Fibroblast of gingiva (primary cell): ENCODE results near the gene ARPC2.
A peak's percentile ranks its signal among the peaks of the same experiment; 100 is the strongest.
"Not testable (repeated sequence)": the region's sequence is repeated elsewhere in the genome, so short reads cannot be mapped to it uniquely, and the experiment has no call there.

ENCODE experiments used
- DNase-seq: peaks from one replicate; pipeline ENCODE4 v3.0.0-alpha.2; 2011; ENCODE audit warnings: low read depth

The ARPC2 gene

DNA sequence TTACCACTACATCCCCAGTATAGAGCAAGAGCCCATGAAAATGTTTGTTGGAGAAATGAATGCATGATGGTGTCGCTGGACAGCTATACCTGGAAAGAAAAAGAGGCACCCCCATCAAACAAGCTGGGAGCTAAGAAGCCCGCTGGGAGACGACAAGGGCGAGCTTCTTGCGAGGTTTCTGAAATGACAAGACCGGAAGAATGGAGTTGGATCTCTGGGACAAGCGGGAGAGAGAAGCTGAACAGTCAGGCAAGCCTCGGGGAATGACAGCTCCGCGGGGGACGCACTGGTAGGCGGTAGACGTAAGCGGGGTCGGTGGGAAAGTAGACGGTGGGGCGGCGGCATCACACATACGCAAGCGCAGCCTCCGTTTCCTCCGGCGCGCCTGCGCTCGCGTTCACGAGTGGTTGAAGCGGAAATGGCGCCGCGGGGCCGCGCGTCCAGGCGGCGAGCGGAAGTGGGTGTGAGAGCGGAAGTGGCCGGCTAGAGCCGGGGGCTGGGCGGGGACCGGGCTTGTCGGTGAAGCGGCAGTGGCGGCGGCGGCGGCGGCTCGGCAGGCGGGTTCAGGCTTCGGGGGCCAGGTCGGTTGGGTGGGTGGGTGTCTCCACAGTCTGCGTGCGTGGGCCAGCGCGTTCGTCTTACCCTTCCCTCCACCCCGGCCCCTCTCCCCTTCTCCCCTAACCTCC, at the start of gene ARPC2:
Gene ARPC2, plus strand, starts transcription at position 516 of the 686 bp plus-strand sequence. CDS start 282 bp downstream, outside the sequence.
- peak; percentile 92 for DNase-seq

DNA sequence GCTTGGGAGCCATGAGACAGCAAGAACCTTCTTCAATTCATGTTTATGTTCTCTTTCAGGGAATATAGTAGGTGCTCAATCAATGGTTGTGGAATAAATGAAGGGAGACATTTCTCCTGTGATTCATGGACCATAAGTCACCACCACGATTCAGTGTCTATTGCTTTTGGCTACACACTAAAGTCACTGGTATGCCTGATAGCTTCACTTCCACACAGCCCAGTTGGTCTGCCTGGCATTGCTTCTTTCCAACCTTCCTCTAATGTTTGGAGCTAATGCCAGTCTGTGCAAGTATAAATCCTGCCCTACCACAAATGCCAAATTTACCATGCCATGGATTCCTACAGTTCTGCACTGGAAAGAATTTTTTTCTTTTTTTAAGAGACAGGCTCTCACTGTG, 49.0 kb upstream of the ARPC2 start:
- no peak for DNase-seq

DNA sequence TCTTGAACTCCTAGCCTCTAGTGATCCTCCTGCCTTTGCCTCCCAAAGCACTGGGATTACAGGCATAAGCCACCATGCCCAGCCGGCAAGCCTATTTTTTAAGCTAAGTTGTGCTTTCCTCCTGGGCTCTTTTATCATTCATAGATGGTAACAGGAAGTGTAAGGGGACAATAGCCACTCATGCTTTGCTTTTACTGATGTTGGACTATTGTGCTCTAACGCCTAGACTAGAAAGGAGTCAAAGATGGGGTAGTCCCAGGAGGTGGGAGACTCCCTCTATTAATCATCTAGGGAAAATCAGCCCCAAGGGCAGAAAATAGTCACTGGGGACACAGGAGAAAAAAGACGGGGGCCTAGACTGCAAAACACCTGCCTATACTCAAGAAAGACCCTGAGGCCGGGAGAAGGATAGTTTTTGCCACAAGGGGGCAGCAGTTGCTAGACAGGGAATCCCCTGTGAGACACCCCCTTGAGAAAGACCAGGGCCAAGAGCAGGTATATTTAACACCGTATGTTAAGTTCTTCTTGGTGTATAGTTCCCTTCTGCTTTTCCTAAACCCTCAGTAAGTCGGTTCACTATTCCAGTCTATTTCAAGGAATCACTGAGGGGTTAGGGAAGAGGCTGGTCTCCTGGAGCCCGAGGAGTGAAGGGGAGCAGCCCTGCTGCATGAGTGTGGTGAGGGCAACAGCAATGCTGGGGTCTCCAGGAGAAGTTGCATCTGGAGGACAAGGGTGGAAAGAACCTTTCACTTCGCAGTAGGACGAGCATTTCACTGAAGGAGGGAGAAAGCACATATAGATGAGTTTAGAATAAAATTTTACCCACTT, 48.1 kb upstream of the ARPC2 start:
- DNase-seq, result no peak

DNA sequence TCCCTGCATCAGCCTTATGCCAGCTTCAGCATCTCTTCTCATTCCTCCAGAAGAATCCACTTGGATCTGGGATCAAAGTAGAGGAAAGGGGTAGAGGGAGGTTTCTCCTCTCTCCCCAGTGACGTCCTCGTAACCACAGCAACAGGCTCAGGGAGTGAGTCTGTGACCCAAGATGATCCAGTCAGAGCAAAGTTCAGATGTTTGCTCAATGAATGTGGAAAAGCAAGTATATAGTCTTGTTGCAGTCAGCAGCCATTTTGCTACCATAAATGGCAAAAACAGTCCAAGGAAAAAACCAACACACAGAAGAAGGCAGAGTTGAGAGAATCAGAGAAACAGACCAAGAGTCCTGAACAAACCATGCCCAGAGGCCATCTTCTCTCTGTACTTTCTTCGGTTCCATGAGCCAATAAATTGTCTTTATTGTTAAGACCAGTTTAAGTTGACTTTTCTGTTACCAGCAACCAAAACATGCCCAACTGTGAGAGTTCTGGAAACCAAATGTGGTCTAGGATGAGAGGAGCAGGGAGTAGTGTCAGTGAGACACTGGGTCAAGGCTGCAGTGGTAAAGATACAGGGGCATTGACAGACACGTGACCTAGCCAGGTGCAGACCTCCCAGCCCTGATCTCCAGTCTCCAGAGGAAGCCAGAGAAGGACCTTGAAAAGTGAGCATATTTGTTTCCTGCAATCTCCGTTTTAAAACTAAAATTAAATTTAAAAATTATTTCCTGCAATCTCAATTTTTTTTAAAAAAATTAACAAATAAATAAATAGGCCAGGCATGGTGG, 47.0 kb upstream of the ARPC2 start:
- DNase-seq, result no peak

DNA sequence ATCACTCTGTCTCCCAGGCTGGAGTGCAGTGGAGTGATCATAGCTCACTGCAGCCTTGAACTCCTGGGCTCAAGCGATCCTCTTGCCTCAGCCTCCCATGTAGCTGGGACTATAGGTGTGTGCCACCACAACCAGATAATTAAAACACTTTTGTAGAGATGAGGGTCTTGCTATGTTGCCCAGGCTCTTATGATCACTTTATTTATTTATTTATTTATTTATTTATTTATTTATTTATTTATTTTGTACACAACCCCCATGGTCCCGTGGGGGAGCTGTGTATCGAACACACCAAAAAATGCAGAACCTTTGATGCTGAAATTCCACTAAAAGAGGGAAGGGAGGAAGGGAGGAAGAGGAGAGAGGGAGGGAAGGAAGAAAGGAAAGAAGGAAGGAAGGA, 45.2 kb upstream of the ARPC2 start:
- DNase-seq, result not testable (repeated sequence)

DNA sequence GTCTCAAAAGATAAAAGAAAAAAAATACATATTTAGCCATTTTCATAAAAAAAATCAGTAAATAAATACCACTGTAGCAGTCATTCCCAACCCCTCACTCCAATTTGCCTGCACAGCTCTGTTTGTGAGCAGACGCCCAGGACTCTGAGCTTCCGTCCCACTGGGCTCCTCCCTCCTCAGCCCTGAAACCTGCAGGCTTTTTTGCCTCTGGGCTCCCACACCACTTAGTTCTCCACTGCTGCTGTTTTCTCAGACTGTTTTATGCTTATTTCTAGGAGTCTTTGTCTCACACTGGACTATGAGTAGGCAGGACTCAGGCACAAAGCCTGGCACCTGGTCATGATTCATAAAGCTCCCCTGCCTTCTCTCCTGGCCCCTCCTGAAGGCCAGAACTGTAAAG, 44.1 kb upstream of the ARPC2 start:
- no peak for DNase-seq

DNA sequence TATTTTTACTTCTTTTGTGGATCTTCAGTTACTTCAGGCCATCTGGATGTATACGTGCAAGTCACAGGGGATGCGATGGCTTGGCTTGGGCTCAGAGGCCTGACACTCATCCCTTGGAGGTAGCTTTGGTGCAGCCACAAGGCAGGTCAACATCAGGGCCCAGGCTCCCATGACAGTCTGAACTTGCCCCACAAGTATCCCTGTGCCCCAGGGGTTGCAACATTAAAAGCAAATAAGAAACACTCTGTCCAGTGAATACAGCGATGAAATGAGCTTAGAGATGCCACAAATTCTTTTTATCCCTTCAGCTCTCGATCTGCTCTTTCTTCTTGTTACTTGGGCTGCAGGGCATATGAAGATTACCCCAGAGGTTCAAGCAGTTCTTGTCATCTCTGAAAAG, 37.2 kb upstream of the ARPC2 start:
- no peak for DNase-seq

DNA sequence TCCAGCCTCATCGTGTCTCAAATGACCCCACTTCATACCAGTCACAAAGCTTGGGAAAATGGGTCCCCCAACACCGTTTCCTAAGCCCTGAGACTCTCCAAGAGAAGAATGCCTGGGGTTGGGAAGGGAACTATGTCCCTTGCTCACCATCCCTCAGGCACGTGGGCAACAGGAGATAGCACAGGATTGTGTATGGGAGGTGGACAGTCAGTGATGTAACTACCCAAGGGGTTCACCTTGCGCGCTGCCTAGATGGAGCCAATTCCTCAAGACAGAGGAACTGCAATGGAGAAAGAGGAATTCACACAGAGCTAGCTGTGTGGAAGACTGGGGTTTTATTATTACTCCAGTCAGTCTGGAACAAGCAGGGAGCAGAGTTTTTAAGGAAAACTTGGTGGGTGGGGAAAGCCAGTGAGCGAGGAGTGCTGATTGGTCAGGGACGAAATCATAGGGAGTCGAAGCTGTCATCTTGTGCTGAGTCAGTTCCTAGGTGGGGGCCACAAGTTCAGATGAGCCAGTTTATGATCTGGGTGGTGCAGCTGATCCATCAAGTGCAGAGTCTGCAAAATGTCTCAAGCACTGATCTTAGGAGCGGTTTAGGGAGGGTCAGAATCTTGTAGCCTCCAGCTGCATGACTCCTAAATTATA, 36.4 kb upstream of the ARPC2 start:
- DNase-seq, result no peak

DNA sequence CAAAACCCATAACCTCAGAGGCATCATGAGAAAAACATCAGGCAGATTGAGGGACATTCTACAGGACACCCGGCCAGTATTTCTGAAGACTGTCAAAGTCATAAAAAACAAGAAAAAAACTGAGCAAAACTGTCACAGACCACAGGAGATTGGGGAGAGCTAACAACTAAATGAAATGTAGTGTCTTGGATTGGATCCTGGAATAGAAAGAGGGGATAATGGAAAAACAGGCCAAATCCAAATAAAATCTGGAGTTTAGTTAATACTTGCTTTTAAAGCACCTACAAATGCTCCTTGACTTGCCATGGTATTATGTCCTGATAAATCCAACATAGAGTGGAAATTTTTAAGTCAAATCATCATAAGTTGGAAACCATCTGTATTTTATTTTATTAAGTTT, 32.7 kb upstream of the ARPC2 start:
- no peak for DNase-seq

DNA sequence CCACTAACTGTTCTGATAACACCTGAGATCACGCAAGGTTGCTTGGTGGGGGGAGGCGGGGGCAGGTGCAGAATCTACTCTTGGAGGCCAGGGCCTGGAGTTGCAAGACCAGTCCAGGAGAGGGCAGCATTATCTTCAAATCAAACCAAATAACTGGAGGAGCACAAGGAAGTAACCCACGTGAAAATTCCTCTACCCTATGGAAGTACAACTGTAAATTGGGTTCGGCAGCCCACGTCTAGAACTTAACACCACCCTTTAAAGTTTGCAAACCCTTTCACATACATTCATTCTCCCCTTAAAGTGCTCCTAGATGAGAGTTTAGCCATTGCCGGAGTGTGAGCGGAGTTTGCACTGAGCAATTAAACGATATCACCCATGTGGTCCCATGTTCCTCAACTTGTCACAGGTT, 30.6 kb upstream of the ARPC2 start:
- peak; percentile 56 for DNase-seq

DNA sequence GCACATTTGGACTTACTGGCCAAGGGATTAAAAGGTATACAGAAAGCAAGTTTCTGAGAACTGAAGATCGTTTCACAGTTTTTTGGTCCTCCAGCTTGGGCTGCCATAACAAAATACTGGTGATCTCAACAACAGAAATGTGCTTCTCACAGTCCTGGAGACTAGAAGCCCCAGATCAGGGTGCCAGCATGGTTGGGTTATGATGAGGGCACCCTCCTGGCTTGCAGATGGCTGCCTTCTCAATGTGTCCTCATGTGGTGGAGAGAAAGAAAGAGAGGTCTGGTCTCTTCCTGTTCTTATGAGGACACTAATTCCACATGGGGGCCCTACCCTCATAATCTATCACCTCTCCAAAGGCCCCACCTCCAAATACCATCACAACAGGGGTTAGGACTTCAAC, 30.1 kb upstream of the ARPC2 start:
- no peak for DNase-seq

DNA sequence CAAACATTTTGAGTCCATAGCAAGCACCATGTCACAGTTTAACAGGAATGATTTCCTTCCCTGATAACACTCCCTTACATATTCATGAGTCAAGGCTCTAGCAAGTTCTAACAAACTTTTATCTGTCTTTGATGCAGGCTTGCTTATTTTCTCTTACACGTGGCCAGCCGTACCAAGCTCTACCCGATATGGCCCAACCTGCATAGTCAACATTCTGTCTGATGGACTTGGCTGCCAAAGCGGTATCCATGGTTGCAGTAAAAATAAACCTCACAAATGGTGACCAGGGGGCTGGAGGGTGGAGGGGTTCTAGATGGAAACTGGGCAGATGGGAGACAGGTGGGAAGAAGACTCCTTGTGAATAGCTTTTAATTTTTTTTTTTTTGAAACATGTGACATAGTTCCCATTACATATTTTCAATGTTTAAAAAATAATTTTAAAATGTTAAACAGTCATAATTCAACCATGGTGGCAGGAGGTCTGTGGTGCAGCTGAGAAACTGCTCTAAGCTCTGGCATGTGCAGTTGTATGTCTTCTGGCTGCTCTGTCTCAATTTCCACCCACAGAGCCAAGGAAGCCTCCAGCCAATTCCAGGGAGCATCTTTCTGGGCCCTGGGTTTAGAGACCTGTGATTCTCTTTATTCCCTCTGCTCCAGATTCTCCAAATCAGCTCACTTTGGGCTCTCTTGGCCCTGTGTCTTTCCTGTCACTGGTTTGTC, 29.5 kb upstream of the ARPC2 start:
- no peak for DNase-seq

DNA sequence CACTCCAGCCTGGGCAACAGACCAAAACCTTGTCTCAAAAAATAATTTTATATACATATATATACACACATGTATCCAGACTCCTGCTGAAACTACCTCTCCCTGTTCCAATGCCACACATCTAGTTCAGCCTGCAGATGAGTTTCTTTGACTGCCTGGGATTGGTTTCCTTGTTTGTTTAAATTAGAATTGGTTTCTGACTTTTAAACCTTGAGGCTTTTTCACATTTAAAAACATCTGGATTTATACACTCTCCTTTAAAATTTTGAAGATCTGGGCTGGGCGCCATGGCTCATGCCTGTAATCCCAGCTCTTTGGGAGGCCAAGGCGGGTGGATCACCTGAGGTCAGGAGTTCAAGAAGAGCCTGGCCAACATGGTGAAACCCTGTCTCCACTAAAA, 28.5 kb upstream of the ARPC2 start:
- no peak for DNase-seq

DNA sequence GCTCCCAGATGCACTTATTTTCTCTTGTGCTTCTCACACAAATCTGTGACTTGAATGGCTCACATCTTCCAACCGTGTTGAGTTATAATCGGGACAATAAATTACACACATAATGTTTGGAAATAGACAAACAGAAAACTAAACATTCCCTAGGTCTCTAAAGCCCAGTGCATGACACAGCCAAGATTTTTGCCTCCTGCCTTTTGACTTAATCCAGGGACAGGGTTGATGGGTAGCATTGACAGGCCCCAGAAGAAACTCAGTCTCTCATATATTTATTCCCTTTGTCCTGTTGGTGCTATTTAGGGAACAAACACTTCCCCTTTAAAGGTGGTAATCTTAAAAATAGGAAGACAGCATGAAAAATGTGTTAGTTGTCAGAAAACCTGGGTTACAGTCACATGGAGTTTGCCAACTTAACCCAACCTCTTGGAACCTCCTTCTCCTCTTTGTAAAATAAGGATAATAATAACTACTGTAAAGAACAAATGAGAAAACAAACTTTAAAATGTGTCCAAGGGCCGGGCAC, 24.0 kb upstream of the ARPC2 start:
- no peak for DNase-seq

DNA sequence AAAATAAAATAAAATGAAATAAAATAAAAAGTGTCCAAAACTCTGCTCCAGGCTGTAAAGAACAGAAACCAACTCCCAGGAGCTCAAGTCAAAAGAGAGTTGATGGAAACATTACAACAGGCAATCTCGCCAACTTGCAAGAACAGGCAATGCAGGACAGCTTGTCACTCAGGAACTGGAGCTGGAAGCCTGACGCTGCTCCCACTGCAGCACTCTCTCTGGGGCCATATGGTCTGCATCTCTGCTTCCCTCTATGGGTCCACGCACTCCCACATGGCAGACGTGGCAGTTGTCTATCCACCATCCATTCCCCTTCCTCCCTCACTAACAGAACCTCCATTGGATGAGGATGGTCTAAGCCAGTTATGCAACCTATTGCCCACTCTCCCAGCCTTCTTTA, 23.3 kb upstream of the ARPC2 start:
- DNase-seq, result no peak

DNA sequence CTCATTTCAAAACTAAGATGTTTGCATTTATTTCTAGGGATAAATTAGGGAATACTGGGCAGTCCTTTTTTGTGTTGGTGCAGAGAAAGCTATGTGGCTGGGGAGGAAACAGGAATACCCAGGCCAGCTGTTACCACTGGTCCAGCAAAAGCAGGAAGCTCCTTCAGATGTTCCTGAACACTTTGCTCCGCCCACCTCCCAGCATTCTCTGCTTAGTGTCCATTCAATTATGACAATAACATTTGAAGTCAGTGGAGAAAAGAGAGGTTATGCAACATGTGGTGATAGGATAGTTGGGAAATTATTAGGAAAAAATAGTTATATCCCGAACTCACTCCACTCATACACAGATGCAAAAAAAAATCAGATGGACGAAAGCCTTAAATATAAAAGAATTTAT, 22.1 kb upstream of the ARPC2 start:
- DNase-seq, result no peak

DNA sequence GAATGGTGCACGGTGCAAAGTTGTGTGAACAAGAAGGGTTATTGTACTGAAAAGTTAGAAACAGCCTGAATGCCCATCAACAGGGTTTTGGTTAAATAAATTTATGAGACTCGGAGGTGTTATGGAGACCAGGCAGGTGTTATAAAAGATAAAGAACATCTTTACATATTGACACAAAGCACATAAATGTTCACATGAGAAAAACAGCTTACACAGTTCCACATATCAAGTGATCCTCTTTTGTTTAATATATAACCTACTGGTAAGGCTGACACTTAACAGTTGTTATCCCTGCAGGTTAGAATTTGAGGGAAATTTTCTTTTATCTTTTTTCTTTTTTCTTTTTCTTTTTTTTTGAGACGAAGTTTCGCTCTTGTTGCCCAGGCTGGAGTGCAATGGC, 20.0 kb upstream of the ARPC2 start:
- DNase-seq, result no peak

DNA sequence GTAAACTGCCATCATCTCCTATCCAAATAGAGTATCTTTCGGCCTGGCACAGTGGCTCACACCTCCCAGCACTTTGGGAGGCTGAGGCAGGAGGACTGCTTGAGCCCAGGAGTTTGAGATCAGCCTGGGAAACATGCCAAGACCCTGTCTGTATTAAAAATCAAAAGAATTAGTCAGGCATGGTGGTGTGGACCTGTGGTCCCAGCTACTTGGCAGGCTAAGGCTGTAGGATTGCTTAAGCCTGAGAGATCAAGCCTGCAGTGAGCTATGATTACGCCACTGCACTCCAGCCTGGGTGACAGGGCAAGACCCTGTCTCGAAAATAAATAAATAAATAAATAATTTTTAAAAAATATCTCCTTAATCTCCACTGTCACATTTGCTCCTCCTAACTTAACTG, 14.7 kb upstream of the ARPC2 start:
- DNase-seq, result no peak

DNA sequence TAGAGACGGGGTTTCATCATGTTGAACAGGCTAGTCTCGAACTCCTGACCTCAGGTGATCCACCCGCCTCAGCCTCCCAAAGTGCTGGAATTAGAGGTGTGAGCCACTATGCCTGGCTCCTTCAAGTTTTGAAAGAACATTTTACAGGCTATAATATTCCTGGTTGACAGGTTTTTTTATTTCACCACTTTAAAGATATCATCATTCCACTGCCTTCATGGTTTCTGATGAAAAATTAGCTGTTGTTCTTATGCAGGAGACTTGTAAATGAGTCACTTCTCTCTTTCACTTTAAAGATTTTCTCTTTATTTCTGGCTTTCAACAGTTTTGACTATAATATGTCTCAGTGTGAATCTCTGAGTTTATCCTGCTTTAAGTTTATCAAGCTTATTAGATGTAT, 7.9 kb upstream of the ARPC2 start:
- DNase-seq, result no peak

DNA sequence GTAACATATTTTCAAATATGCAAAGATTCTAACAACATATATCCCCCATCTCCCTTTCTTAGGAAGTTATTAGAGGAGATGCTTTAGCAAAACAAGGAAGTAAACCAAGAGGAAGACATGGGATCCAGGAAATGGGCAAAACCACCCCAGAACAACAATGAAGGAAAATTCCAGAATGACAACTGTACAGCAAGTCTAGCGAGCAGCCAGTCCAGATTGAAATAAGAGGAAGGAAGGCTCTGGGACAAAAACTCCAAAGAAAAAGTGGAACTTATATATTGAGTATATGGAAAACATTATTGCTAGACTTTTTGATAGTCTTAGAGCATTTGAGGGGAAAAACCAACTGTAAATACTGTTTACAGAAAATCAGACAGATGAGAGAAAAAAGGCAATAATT, 2.9 kb upstream of the ARPC2 start:
- DNase-seq, result no peak

DNA sequence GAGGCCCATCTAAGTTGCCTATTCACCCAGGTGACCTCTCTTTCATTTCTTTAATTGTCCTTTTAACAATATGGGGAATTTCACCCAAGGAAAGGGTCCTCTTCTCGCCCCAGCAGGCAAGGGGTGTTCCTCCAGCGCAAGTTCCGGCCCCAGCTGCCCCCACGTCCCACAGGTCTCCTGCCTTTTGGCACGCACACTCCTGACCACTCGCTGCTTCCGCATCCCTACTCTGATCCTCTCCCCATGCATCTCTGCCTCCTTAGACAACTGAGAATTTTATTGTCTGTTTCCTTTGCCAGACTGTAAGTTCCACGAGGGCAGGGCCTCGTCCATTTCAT, 684 bp upstream of the ARPC2 start:
- no peak for DNase-seq
